H9 (cell line): ENCODE results near the gene CBLB. TPM values are rescaled to one million over a fixed set of nuclear protein-coding genes. Genes with fewer than 3 reads are reported as not detected.
A peak's percentile ranks its signal among the peaks of the same experiment; 100 is the strongest.

Experiments used
- DNase-seq: peaks from one replicate; pipeline ENCODE4 v3.0.0-alpha.2; 2017
- H2AFZ ChIP-seq: one replicate; pipeline ENCODE4 v1.6.1; 2013; ENCODE audit warnings: mild to moderate bottlenecking, low read length, control low read depth, moderate library complexity
- H2AK5ac ChIP-seq: 2 replicates; pipeline ENCODE4 v1.6.1; 2013; ENCODE audit warnings: low read length, control low read depth, mixed read lengths; ENCODE audit not compliant: insufficient read length
- H2BK120ac ChIP-seq: one replicate; pipeline ENCODE4 v1.6.1; 2013; ENCODE audit warnings: low read depth, mild to moderate bottlenecking, low read length, control low read depth, inconsistent platforms; ENCODE audit not compliant: poor library complexity, severe bottlenecking
- H2BK12ac ChIP-seq: 2 replicates; pipeline ENCODE4 v1.6.1; 2013; ENCODE audit warnings: low read length, control low read depth, mixed read lengths, low read depth; ENCODE audit not compliant: insufficient read length
- H2BK15ac ChIP-seq: 2 replicates; pipeline ENCODE4 v1.6.1; 2013; ENCODE audit warnings: low read depth, low read length, control low read depth
- H2BK20ac ChIP-seq: one replicate; pipeline ENCODE4 v1.6.1; 2013; ENCODE audit warnings: low read depth, mild to moderate bottlenecking, low read length, control low read depth, inconsistent platforms; ENCODE audit not compliant: poor library complexity, severe bottlenecking
- H2BK5ac ChIP-seq: 2 replicates; pipeline ENCODE4 v1.6.1; 2013; ENCODE audit warnings: low read length, control low read depth, mixed read lengths; ENCODE audit not compliant: insufficient read length
- H3K14ac ChIP-seq: 2 replicates; pipeline ENCODE4 v1.6.1; 2013; ENCODE audit warnings: low read length, control low read depth; ENCODE audit not compliant: insufficient read depth
- H3K18ac ChIP-seq: 2 replicates; pipeline ENCODE4 v1.6.1; 2013; ENCODE audit warnings: low read depth, mild to moderate bottlenecking, mixed read lengths, low read length, control low read depth; ENCODE audit not compliant: insufficient read length
- H3K23ac ChIP-seq: 2 replicates; pipeline ENCODE4 v1.6.1; 2013; ENCODE audit warnings: low read length, control low read depth, mixed read lengths, low read depth; ENCODE audit not compliant: insufficient read length
- H3K23me2 ChIP-seq: 2 replicates; pipeline ENCODE4 v1.6.1; 2013; ENCODE audit warnings: low read depth, mild to moderate bottlenecking, mixed read lengths, low read length, control low read depth; ENCODE audit not compliant: insufficient read length, poor library complexity, severe bottlenecking
- H3K27ac ChIP-seq: 2 replicates; pipeline ENCODE4 v1.5.1; 2013; ENCODE audit warnings: low read length, control low read depth, mixed read lengths, low read depth; ENCODE audit not compliant: insufficient read length
- H3K27me3 ChIP-seq: 2 replicates; pipeline ENCODE4 v1.6.1; 2013; ENCODE audit warnings: low read length, control low read depth, inconsistent platforms; ENCODE audit not compliant: insufficient read depth
- H3K4ac ChIP-seq: 2 replicates; pipeline ENCODE4 v1.6.1; 2013; ENCODE audit warnings: low read depth, mild to moderate bottlenecking, control low read depth, inconsistent platforms, low read length, moderate library complexity
- H3K4me1 ChIP-seq: 2 replicates; pipeline ENCODE4 v1.6.1; 2013; ENCODE audit warnings: low read length, control low read depth, inconsistent platforms; ENCODE audit not compliant: insufficient read depth
- H3K4me2 ChIP-seq: 2 replicates; pipeline ENCODE4 v1.6.1; 2013; ENCODE audit warnings: low read length, control low read depth, mixed read lengths; ENCODE audit not compliant: insufficient read length, insufficient read depth
- H3K56ac ChIP-seq: 2 replicates; pipeline ENCODE4 v1.6.1; 2013; ENCODE audit warnings: low read depth, mild to moderate bottlenecking, mixed read lengths, low read length, control low read depth; ENCODE audit not compliant: insufficient read length
- H3K79me1 ChIP-seq: 2 replicates; pipeline ENCODE4 v1.6.1; 2013; ENCODE audit warnings: low read depth, mild to moderate bottlenecking, moderate library complexity, low read length, control low read depth, inconsistent platforms; ENCODE audit not compliant: insufficient read depth, poor library complexity, severe bottlenecking
- H3K79me2 ChIP-seq: 2 replicates; pipeline ENCODE4 v1.6.1; 2013; ENCODE audit warnings: low read length, control low read depth, inconsistent platforms; ENCODE audit not compliant: insufficient read depth
- H3K9ac ChIP-seq: 2 replicates; pipeline ENCODE4 v1.6.1; 2013; ENCODE audit warnings: low read length, control low read depth, mixed read lengths; ENCODE audit not compliant: insufficient read length; ENCODE audit errors: extremely low read depth
- H3K9me3 ChIP-seq: one replicate; pipeline ENCODE4 v1.6.1; 2013; ENCODE audit warnings: low read depth, low read length, inconsistent platforms; ENCODE audit not compliant: control insufficient read depth
- H3T11ph ChIP-seq: one replicate; pipeline ENCODE4 v1.6.1; 2013; ENCODE audit warnings: mild to moderate bottlenecking, low read length, control low read depth, inconsistent platforms
- H4K20me1 ChIP-seq: one replicate; pipeline ENCODE4 v1.6.1; 2013; ENCODE audit not compliant: control insufficient read depth, insufficient read length, insufficient read depth
- H4K5ac ChIP-seq: 2 replicates; pipeline ENCODE4 v1.6.1; 2013; ENCODE audit warnings: low read depth, mild to moderate bottlenecking, mixed read lengths, low read length, control low read depth; ENCODE audit not compliant: insufficient read length
- H4K8ac ChIP-seq: replicated peaks from 2 replicates; pipeline ENCODE4 v1.6.1; 2013; ENCODE audit warnings: low read length, control low read depth, mixed read lengths, low read depth; ENCODE audit not compliant: insufficient read length
- H4K91ac ChIP-seq: 2 replicates; pipeline ENCODE4 v1.6.1; 2013; ENCODE audit warnings: low read depth, mild to moderate bottlenecking, moderate library complexity, mixed read lengths, low read length, control low read depth; ENCODE audit not compliant: insufficient read length
- H3K27ac Mint-ChIP-seq, 3 experiments: 2 replicates in 2 of 3; 3 replicates in 1 of 3; pipeline ENCODE4 v1.8.0; 2020 to 2021; ENCODE audit warnings: mixed read lengths in 3 of 3, mild to moderate bottlenecking in 1 of 3, moderate library complexity in 1 of 3
- H3K27me3 Mint-ChIP-seq: 2 replicates; pipeline ENCODE4 v1.8.0; 2021; ENCODE audit warnings: low read depth, mild to moderate bottlenecking, moderate library complexity, mixed read lengths
- H3K36me3 Mint-ChIP-seq, 3 experiments: 2 replicates in 2 of 3; 3 replicates in 1 of 3; pipeline ENCODE4 v1.8.0; 2020 to 2021; ENCODE audit warnings: low read depth in 3 of 3, mixed read lengths in 3 of 3; ENCODE audit not compliant: insufficient read depth in 1 of 3
- H3K4me1 Mint-ChIP-seq, 2 experiments: 2 replicates each; pipeline ENCODE4 v1.8.0; 2020; ENCODE audit warnings: mixed read lengths in 2 of 2
- H3K4me3 Mint-ChIP-seq, 2 experiments: 2 replicates in 1 of 2; 3 replicates in 1 of 2; pipeline ENCODE4 v1.8.0; 2020 to 2021; ENCODE audit warnings: mild to moderate bottlenecking in 2 of 2, mixed read lengths in 2 of 2, moderate library complexity in 1 of 2
- H3K9me3 Mint-ChIP-seq, 2 experiments: 2 replicates in 1 of 2; 3 replicates in 1 of 2; pipeline ENCODE4 v1.8.0; 2020; ENCODE audit warnings: mild to moderate bottlenecking in 2 of 2, mixed read lengths in 2 of 2, moderate library complexity in 1 of 2
- CTCF ChIP-seq: fragments of 200-600 bp; sonication (generic); conservative IDR thresholded peaks from 3 replicates; pipeline ENCODE4 v1.8.0; 2021; ENCODE audit warnings: antibody characterized with exemption, mild to moderate bottlenecking
- WGBS: extraction: QIAGEN DNeasy Blood & Tissue Kit; methylation state at CpG from one replicate; pipeline ENCODE4 v1.1.7; 2013; ENCODE audit warnings: missing lambda C conversion rate, low lambda C conversion rate, mixed read lengths; ENCODE audit not compliant: insufficient read length; ENCODE audit errors: extremely low coverage; 5-methylcytosine and 5-hydroxymethylcytosine counted together
- total RNA-seq: library from RNA; stranded (reverse); gene quantifications from 2 replicates; pipeline ENCODE4 v1.2.1, GENCODE V29; 2021

CBLB gene
- total RNA-seq, 1 experiment from 2014 or later: 25.7 TPM

GRCh38 chr3:105759442-105760078, 109.3 kb downstream of the CBLB start:
- no peak overlapping the region for H4K5ac ChIP-seq
- H3K4me2 ChIP-seq: no peak overlapping the region
- no peak overlapping the region for H3K14ac ChIP-seq
- no peak overlapping the region for H2AFZ ChIP-seq
- H3K79me1 ChIP-seq: no peaks in the 10 kb centered on the region
- no peaks in the 10 kb centered on the region for H3K79me2 ChIP-seq
- H3K4ac ChIP-seq: no peak overlapping the region
- no peaks in the 10 kb centered on the region for H3K4me1 ChIP-seq
- no peak overlapping the region for H3K9ac ChIP-seq
- no peaks in the 10 kb centered on the region for H3K27me3 ChIP-seq
- H3K56ac ChIP-seq: no peak overlapping the region
- H2BK20ac ChIP-seq: no peak overlapping the region
- no peak for TF ChIP-seq CTCF
- DNase-seq: no peak
- H3K27ac ChIP-seq: no peak overlapping the region
- H4K20me1 ChIP-seq: no peaks in the 10 kb centered on the region
- H4K91ac ChIP-seq: no peak overlapping the region
- peaks cover 20% of the 10 kb centered on the region for H3K9me3 ChIP-seq
- H3K27me3 Mint-ChIP-seq: no peaks in the 10 kb centered on the region; the same call in 1 of the 2 replicates
- no peak overlapping the region for H3K23ac ChIP-seq
- H2BK15ac ChIP-seq: no peak overlapping the region
- no peak overlapping the region for H2AK5ac ChIP-seq
- H3K27ac Mint-ChIP-seq: no peak overlapping the region
- peak overlapping the region; percentile 77 for H4K8ac ChIP-seq
- no peak overlapping the region for H3K18ac ChIP-seq
- WGBS: no CpG with 5 or more reads among the region's 6 CpGs
- H2BK120ac ChIP-seq: no peak overlapping the region
- H3K36me3 Mint-ChIP-seq: peaks cover 41 to 52% (median 48%) of the 10 kb centered on the region in 3 experiments
- no peak overlapping the region for H3K4me3 Mint-ChIP-seq
- H3T11ph ChIP-seq: no peak overlapping the region
- peaks cover 31 to 40% of the 10 kb centered on the region in 2 experiments for H3K9me3 Mint-ChIP-seq
- no peak overlapping the region for H2BK5ac ChIP-seq
- H2BK12ac ChIP-seq: no peak overlapping the region
- H3K23me2 ChIP-seq: peaks cover 3% of the 10 kb centered on the region
- H3K4me1 Mint-ChIP-seq: no peaks in the 10 kb centered on the region
